ENCODE results near the gene QRFP.

DNA sequence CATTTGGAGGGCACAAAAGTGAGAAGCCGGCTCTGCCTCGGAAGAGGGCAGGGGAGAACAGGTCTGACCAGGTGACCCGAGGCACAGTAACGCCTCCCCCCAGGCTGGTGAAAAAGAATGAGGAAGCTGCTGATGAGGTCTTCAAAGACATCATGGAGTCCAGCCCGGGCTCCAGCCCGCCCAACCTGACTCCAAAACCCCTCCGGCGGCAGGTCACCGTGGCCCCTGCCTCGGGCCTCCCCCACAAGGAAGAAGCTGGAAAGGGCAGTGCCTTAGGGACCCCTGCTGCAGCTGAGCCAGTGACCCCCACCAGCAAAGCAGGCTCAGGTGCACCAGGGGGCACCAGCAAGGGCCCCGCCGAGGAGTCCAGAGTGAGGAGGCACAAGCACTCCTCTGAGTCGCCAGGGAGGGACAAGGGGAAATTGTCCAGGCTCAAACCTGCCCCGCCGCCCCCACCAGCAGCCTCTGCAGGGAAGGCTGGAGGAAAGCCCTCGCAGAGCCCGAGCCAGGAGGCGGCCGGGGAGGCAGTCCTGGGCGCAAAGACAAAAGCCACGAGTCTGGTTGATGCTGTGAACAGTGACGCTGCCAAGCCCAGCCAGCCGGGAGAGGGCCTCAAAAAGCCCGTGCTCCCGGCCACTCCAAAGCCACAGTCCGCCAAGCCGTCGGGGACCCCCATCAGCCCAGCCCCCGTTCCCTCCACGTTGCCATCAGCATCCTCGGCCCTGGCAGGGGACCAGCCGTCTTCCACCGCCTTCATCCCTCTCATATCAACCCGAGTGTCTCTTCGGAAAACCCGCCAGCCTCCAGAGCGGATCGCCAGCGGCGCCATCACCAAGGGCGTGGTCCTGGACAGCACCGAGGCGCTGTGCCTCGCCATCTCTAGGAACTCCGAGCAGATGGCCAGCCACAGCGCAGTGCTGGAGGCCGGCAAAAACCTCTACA, 11.8 kb downstream of the QRFP start:
- TF ChIP-seq, protein P1, sequence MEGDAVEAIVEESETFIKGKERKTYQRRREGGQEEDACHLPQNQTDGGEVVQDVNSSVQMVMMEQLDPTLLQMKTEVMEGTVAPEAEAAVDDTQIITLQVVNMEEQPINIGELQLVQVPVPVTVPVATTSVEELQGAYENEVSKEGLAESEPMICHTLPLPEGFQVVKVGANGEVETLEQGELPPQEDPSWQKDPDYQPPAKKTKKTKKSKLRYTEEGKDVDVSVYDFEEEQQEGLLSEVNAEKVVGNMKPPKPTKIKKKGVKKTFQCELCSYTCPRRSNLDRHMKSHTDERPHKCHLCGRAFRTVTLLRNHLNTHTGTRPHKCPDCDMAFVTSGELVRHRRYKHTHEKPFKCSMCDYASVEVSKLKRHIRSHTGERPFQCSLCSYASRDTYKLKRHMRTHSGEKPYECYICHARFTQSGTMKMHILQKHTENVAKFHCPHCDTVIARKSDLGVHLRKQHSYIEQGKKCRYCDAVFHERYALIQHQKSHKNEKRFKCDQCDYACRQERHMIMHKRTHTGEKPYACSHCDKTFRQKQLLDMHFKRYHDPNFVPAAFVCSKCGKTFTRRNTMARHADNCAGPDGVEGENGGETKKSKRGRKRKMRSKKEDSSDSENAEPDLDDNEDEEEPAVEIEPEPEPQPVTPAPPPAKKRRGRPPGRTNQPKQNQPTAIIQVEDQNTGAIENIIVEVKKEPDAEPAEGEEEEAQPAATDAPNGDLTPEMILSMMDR (IDR thresholded peaks at IDR 0.05 in 2 of 3, conservative IDR thresholded peaks at IDR 0.05 in 1 of 3; ENCODE audit: borderline replicate concordance in 1 of 3, insufficient read depth in 1 of 3, low read depth in 2 of 3, low read length in 2 of 3): no peak
- TF ChIP-seq POLR2AphosphoS5 (IDR thresholded peaks at IDR 0.05; ENCODE audit: low read depth, low read length) (no peak), FOSL1 (IDR thresholded peaks at IDR 0.05; ENCODE audit: low read depth) (no peak), EZH2 (IDR thresholded peaks at IDR 0.05) (no peak)
- TF ChIP-seq, protein P2, sequence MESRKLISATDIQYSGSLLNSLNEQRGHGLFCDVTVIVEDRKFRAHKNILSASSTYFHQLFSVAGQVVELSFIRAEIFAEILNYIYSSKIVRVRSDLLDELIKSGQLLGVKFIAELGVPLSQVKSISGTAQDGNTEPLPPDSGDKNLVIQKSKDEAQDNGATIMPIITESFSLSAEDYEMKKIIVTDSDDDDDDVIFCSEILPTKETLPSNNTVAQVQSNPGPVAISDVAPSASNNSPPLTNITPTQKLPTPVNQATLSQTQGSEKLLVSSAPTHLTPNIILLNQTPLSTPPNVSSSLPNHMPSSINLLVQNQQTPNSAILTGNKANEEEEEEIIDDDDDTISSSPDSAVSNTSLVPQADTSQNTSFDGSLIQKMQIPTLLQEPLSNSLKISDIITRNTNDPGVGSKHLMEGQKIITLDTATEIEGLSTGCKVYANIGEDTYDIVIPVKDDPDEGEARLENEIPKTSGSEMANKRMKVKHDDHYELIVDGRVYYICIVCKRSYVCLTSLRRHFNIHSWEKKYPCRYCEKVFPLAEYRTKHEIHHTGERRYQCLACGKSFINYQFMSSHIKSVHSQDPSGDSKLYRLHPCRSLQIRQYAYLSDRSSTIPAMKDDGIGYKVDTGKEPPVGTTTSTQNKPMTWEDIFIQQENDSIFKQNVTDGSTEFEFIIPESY (IDR thresholded peaks at IDR 0.05; ENCODE audit: extremely low read depth, insufficient replicate concordance, low read length): no peak
